Stimulated activated naive B cell treated with anti-CD40 and anti-IgM and Interleukin-4, amounts not matched to agents 10 μg/mL and 1 μg/mL and 100 μg/mL, for 72 hours (primary cell): ENCODE measurements around the gene TECPR1.
"Not testable (repeated sequence)": the region's sequence is repeated elsewhere in the genome, so short reads cannot be mapped to it uniquely, and the experiment has no call there.

Source experiments
- ATAC-seq, 2 donors: fragments of 150-1000 bp; cut with Tn5 transposase; replicated peaks; 2 replicates each; pipeline ENCODE4 v1.10.0; 2021; ENCODE audit warnings: moderate library complexity in 1 of 2
- DNase-seq: peaks from one replicate; pipeline ENCODE4 v3.0.0; 2021
- H3K27ac Mint-ChIP-seq: one replicate; pipeline ENCODE4 v1.8.0; 2022; ENCODE audit warnings: mild to moderate bottlenecking, mixed read lengths
- H3K27me3 Mint-ChIP-seq, 2 donors: one replicate each; pipeline ENCODE4 v1.8.0; 2022; ENCODE audit warnings: mixed read lengths in 2 of 2
- H3K36me3 Mint-ChIP-seq, 2 donors: one replicate each; pipeline ENCODE4 v1.8.0; 2022; ENCODE audit warnings: mixed read lengths in 2 of 2, mild to moderate bottlenecking in 1 of 2
- H3K4me1 Mint-ChIP-seq, 2 donors: one replicate each; pipeline ENCODE4 v1.8.0; 2022; ENCODE audit warnings: mixed read lengths in 2 of 2, mild to moderate bottlenecking in 1 of 2
- H3K4me3 Mint-ChIP-seq, 2 donors: one replicate each; pipeline ENCODE4 v1.8.0; 2022; ENCODE audit warnings: mild to moderate bottlenecking in 2 of 2, mixed read lengths in 2 of 2, moderate library complexity in 1 of 2
- H3K9me3 Mint-ChIP-seq, 2 donors: one replicate each; pipeline ENCODE4 v1.8.0; 2022; ENCODE audit warnings: mixed read lengths in 2 of 2, mild to moderate bottlenecking in 1 of 2

Gene TECPR1

DNA sequence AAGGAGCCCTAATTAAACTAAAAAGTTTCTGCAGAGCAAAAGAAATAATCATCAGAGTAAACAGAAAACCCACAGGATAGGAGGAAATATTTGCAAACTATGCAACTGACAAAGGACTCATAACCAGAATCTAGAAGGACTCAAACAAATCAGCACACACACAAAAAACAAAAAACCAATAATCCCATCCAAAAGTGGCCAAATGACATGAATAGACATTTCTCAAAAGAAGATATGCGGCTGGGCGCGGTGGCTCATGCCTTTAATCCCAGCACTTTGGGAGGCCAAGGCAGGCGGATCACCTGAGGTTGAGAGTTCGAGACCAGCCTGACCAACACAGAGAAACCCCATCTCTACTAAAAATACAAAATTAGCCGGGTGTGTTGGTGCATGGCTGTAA, 32.6 kb downstream of the TECPR1 start:
- ATAC-seq, H3K27ac Mint-ChIP-seq, H3K9me3 Mint-ChIP-seq, H3K4me3 Mint-ChIP-seq, DNase-seq: not testable (repeated sequence)
- Mint-ChIP-seq H3K27me3 (peaks cover 5 to 14% of the 10 kb centered on the region in 2 donors), H3K36me3 (peaks cover 35 to 43% of the 10 kb centered on the region in 2 donors), H3K4me1 (peaks cover 20 to 23% of the 10 kb centered on the region in 2 donors)

DNA sequence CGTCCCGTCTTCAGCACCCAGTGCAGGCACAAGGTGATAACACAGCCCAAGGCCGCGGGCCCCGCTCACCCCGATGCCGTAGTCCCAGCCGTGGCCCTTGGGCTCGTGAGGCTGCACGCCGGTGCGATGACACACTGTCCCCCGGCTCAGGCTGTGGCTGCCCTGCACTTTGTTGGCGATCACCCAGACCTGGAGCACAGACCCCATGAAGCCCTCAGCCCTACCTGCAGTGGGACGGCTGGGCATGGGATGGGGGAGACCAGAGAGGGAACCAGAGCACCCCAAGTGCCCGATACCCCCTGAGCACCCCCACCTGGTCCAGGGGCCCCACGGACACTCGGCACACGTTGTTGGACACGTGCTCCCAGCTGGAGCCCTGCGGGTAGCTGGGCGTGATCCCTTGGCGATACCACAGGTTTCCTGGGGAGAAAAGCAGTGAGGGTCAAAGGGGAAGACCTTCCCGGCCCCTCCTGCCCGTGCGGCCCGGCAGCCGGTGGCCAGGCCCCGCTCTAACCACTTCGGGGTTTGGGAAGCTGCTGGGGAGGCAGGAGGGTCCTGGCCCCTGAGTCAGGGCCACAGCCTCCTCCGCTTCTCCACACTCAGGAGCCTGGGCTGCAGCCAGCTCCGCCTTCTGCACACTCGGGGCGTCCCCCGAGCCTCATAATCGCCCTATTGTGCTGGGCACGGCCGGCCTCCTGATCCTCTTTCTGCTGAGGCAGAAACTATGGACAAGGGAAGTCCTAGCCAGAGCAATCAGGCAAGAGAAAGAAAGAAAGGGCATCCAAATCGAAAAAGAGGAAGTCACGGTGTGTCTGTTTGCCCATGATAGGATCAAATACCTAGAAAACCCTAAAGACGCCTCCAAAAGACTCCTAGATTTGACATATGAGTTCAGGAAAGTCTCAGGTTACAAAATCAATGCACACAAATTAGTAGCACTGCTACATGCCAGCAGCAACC, 34.1 kb downstream of the TECPR1 start:
- Mint-ChIP-seq H3K9me3 (no peaks in the 10 kb centered on the region), H3K4me3 (peak overlapping the region; percentile 11 to 56), H3K27me3 (peaks cover 5 to 26% of the 10 kb centered on the region in 2 donors), H3K4me1 (peaks cover 18 to 24% of the 10 kb centered on the region in 2 donors), H3K27ac (peak overlapping the region; percentile 37), H3K36me3 (peaks cover 33 to 38% of the 10 kb centered on the region in 2 donors)
- DNase-seq (peak; percentile 20), ATAC-seq (peak; percentile 54 to 81)

DNA sequence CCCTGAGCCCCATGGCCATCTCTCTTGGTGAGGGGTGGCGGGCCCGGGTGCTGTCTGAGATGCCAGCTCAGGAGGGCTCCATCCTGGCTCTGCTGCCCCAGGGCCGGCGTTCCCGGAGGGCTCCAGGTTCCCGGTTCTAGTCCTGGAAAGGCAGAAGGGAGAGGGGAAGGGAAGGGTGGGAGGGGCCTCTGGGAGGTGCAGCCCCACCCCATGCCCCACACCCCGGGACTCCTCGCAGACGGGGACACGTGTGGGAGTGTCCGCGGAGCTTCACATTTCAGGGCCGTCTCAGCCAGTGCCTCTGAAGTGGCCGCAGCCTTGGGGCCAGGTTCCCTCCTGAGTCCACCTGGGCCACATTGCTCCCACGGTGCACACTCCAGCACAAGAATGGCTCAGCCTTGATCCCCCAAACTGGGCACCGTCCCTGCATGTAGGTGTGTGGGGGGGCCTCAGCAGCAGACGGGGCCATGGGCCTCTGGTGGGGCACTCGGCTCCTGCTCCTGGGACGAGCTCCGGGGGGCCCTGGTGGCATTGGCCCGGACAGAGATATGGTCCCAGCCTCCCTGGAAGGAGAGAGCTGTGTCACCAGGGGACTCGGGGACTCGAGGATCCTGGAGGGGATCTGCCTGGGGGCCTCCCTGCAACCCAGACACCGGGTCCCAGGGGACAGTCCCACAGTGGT, 35.0 kb downstream of the TECPR1 start:
- no peak overlapping the region for H3K27ac Mint-ChIP-seq
- H3K4me3 Mint-ChIP-seq = no peak overlapping the region
- peaks cover 5 to 32% of the 10 kb centered on the region in 2 donors for H3K27me3 Mint-ChIP-seq
- H3K36me3 Mint-ChIP-seq = peaks cover 31 to 38% of the 10 kb centered on the region in 2 donors
- H3K9me3 Mint-ChIP-seq = no peaks in the 10 kb centered on the region
- DNase-seq = no peak
- H3K4me1 Mint-ChIP-seq = peaks cover 18 to 29% of the 10 kb centered on the region in 2 donors
- no peak for ATAC-seq

DNA sequence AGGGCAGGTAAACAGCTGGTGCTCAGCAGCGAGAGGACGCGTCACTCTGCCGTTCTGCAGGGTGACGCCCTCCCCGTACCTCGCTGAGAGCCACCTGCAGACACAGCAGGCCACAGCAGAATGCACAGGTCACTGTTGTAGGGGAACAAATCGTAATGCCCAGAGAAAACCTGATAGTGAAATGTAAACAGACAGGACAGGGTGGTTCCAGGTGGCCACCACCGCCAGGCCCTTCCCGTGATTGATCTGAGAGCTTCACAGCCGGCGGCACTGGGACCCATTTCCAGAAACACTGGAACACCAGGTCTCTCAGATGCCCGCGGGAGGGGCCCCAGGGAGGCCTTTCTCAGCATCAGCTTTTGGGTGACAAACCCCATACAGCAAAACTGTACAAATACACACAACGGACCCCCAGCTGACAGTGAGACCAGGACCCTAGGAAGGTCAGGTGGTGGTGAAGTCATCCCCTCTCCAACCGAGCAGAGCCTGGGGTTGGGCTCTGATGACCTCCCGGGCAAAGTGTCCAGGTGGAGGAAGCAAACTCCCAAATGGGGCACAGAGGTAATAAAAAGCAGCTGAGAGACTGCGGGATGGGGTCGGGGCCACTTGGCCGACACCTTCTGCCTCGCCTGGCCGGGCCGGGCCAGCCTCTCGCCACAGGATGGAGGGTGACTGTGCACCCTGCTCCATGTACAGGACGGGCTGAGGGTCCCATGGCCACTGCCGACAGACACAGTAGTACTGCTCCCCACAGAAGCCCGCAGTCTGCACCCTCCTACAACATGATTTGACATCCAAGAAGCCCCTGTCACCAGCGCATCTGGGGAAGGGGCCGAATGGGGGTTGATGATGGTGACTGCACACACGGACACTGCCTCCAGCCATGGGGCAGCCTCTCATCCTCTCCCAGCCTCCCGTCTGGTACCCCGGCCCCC, 36.2 kb downstream of the TECPR1 start:
- no peak for DNase-seq
- Mint-ChIP-seq H3K9me3 (no peaks in the 10 kb centered on the region), H3K4me1 (peaks cover 20 to 36% of the 10 kb centered on the region in 2 donors), H3K27ac (no peak overlapping the region), H3K4me3 (no peak overlapping the region), H3K27me3 (peaks cover 10 to 39% of the 10 kb centered on the region in 2 donors), H3K36me3 (peaks cover 23 to 29% of the 10 kb centered on the region in 2 donors)
- no peak for ATAC-seq

DNA sequence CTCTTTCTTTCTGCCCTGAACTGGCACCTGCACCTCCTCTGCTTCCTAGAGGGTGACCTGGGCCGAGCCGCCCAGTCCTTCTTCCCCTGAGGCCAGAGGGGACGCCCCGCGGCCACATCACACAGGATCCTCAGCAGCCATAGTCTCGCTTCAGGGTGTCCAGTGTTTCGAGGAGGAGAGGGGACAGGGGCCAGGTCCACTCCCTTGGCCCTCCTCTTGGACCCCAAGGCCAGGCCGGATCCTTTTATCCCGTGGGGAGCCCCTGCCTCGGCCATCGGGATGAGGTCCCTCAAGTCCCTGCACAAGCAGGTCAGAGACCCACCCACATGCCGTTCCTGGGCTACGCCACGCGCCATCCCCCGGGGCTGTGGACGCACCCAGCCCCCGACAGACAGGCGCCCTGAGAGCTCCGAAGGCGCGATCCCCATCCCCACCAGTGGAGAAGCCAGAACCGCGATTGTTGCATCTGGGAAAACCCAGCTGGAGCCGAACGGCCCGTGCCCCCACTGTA, 37.2 kb downstream of the TECPR1 start:
- Mint-ChIP-seq H3K4me3 (no peak overlapping the region), H3K27ac (no peak overlapping the region)

DNA sequence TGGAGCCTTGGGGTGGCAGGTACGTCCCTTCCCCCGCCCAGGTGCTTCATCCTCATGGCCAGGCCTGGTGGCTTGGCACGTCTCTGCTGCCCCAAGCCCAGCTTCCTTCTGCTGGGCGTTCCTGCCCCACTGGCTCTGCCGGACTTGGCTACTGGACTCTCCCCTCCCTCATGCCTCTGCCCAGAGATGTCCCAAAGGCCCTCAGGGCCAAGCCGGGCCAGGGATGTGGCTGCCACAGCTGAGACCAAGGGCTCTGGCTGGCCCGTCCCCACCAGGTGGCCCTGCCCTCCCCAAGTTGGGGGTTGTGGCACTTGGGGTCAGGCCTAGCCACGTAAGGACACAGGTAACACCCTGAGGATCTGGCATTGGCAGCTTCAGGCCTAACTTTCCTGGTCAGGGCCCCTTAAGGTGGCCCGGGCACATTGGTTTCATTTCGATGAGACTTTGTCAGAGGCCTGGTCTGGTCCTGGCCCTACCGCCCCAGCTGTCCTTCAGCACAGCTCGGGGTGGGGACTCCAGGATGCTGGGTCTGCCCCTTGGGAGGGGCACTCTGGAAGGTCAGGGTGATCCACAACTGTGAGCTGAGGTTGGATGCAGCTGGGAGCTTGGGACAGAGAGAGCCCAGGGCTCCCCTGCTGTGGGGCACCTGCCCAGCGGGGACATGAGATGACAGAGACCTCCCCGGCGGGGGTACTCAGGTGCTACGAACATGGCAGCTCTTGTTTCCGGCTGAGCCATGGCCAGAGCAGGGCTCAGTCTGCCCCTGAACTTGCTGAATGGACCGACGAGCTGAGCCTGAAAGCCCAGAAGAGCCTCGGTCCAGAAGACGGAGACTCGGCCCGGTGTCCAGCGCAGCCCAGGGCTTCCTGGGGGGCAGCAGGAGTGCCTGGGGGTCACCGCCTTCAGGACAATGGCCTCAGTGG, 37.9 kb downstream of the TECPR1 start:
- Mint-ChIP-seq H3K36me3 (peaks cover 20 to 30% of the 10 kb centered on the region in 2 donors), H3K27ac (no peak overlapping the region), H3K9me3 (no peaks in the 10 kb centered on the region), H3K4me3 (no peak overlapping the region), H3K27me3 (peaks cover 11 to 47% of the 10 kb centered on the region in 2 donors), H3K4me1 (peaks cover 14 to 27% of the 10 kb centered on the region in 2 donors)
- ATAC-seq (no peak), DNase-seq (no peak)

More for the DNA sequence above, 37.2 kb downstream of the TECPR1 start:
- Mint-ChIP-seq H3K4me1 (peaks cover 20 to 34% of the 10 kb centered on the region in 2 donors), H3K27me3 (peaks cover 13 to 44% of the 10 kb centered on the region in 2 donors), H3K36me3 (peaks cover 23 to 32% of the 10 kb centered on the region in 2 donors), H3K9me3 (no peaks in the 10 kb centered on the region)
- ATAC-seq = no peak
- DNase-seq = no peak

GRCh38 chr7:98213296-98213887, 38.6 kb downstream of the TECPR1 start:
- Mint-ChIP-seq H3K4me3 (no peak overlapping the region), H3K27ac (no peak overlapping the region), H3K4me1 (peaks cover 10 to 19% of the 10 kb centered on the region in 2 donors), H3K27me3 (peaks cover 14 to 44% of the 10 kb centered on the region in 2 donors), H3K9me3 (no peaks in the 10 kb centered on the region), H3K36me3 (peaks cover 18 to 29% of the 10 kb centered on the region in 2 donors)
- no peak for DNase-seq
- ATAC-seq = no peak

DNA sequence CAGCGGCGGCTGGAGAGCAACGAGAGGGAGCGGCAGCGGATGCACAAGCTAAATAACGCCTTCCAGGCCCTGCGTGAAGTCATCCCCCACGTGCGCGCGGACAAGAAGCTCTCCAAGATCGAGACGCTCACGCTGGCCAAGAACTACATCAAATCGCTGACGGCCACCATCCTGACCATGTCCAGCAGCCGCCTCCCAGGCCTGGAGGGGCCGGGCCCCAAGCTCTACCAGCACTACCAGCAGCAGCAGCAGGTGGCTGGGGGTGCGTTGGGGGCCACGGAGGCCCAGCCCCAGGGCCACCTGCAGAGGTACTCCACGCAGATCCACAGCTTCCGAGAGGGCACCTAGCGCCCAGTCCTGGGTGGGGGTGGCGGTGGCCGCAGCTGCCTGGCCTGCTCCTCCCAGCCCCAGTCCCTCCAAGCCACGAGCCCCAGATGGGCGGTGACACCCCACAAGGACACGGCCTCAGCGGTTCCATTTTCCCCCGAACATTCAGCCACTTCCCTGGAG, 39.4 kb downstream of the TECPR1 start:
- H3K27me3 Mint-ChIP-seq = peaks cover 14 to 39% of the 10 kb centered on the region in 2 donors
- ATAC-seq (no peak), DNase-seq (no peak)

DNA sequence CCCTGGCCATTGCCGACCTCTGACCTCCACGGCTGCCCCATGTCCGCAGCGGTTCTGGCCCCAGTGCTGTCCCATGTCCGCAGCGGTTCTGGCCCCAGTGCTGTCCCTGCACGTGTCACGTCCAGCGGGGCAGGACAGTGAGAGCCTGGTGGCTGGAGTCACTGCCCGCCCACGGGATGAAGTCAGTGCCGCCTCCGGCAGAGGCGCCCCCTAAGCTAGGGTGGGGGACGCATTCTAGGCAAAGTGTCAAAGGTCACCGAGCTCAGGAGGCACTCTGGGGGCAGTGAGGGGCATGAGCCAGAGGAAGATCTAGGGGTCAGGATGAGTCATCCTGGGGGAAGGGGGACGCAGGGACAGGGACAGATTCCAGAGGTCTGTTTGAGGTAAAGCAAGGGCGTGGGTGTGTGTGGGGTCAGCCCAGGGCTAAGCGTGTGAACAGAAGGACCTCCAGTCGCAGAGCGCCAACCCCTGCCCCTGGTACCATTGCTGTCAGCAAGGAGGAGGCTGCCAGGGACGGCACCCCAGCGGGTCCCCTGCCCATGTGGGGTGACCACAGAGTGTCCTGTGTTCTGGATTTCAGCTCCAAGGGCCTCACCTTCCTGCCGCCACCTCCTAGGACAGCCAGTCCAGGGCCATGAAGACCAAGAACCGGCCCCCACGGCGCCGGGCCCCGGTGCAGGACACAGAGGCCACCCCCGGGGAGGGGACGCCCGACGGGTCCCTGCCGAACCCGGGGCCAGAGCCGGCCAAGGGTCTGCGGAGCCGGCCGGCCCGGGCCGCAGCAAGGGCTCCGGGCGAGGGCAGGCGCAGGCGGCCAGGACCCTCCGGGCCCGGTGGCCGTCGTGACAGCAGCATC, 40.1 kb downstream of the TECPR1 start:
- H3K36me3 Mint-ChIP-seq = peaks cover 15 to 28% of the 10 kb centered on the region in 2 donors
- peaks cover 3 to 13% of the 10 kb centered on the region in 2 donors for H3K4me1 Mint-ChIP-seq
- no peaks in the 10 kb centered on the region for H3K9me3 Mint-ChIP-seq
- peak overlapping the region; percentile 67 for H3K27ac Mint-ChIP-seq
- DNase-seq = no peak
- no peak for ATAC-seq
- peaks cover 14 to 45% of the 10 kb centered on the region in 2 donors for H3K27me3 Mint-ChIP-seq
- peak overlapping the region; percentile 44 to 52 for H3K4me3 Mint-ChIP-seq

More for the DNA sequence above, 39.4 kb downstream of the TECPR1 start:
- Mint-ChIP-seq H3K27ac (no peak overlapping the region), H3K9me3 (no peaks in the 10 kb centered on the region), H3K4me3 (peak overlapping the region; percentile 13 to 37), H3K4me1 (peaks cover 3 to 13% of the 10 kb centered on the region in 2 donors), H3K36me3 (peaks cover 13 to 23% of the 10 kb centered on the region in 2 donors)

- no peaks in the 10 kb centered on the region for H3K9me3 Mint-ChIP-seq
- H3K36me3 Mint-ChIP-seq = peaks cover 16 to 28% of the 10 kb centered on the region in 2 donors
- H3K27me3 Mint-ChIP-seq = peaks cover 14 to 47% of the 10 kb centered on the region in 2 donors
- ATAC-seq (no peak), DNase-seq (no peak)
- peak within 1 kb of the TSS; percentile 52 to 59 for H3K4me3 Mint-ChIP-seq
- H3K27ac Mint-ChIP-seq = peak within 1 kb of the TSS; percentile 67
- H3K4me1 Mint-ChIP-seq = peaks cover 3 to 13% of the 10 kb centered on the region in 2 donors
Observed at GRCh38 chr7:98211221-98211675, 40.8 kb downstream of the TECPR1 start, which contains the start of gene BHLHA15. BHLHA15 (plus strand) TSS chr7:98211439; CDS start chr7:98212310, 871 bp downstream.

DNA sequence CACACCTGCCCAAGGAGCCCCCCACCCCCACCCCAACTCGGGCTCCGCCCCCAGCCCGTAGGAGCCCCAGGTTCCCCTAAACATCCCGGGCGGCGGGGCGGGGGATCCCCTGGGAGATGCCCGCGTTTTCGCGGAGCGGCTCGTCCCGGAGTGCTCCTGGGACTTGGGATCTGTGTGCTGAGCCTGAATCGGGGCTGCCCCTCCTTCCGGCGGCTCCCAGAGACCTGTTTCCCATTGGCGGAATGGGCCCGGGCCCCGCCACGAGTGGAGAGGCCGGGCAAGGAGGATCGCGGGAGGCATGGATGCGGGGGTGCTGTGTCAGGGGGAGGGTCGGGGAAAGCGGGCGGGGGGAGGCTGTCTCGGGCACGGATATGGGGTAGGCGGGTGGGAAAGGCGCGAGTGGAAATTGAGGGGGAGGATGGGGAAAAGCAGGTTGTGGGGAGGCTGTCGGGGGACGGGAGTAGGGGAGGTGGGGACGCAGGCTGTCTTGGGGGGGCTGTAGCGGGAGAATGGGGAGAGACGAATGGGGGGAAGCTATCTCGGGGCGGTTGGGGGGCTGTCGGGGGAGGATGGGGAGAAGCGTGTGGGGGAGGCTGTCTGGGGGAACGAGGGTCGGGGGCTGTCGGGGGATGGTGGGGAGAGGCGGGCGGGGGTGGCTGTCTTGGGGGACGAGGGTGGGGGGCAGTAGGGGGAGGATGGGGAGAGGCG, 41.4 kb downstream of the TECPR1 start:
- Mint-ChIP-seq H3K36me3 (peaks cover 17 to 30% of the 10 kb centered on the region in 2 donors), H3K4me3 (peak overlapping the region; percentile 21 to 59), H3K27ac (no peak overlapping the region), H3K4me1 (peaks cover 3 to 13% of the 10 kb centered on the region in 2 donors), H3K27me3 (peaks cover 14 to 53% of the 10 kb centered on the region in 2 donors), H3K9me3 (no peaks in the 10 kb centered on the region)
- no peak for ATAC-seq
- DNase-seq = no peak
